Activated naive CD4-positive, alpha-beta T cell treated with anti-CD3 and anti-CD28 coated beads, Interleukin-2, amount 50 U/mL, for 72 hours (primary cell): ENCODE results near the gene UQCRC1. TPM values are rescaled to one million over a fixed set of nuclear protein-coding genes. Genes with fewer than 3 reads are reported as not detected.

Source experiments
- ATAC-seq, 2 donors: fragments of 150-1000 bp; cut with Tn5 transposase; 2 replicates each; pipeline ENCODE4 v1.10.0; 2021; ENCODE audit warnings: mild to moderate bottlenecking in 2 of 2, moderate library complexity in 2 of 2
- DNase-seq, 2 donors: peaks; one replicate each; pipeline ENCODE4 v3.0.0; 2021 to 2022; ENCODE audit warnings: low spot score in 2 of 2
- H3K27ac Mint-ChIP-seq, 2 donors: one replicate each; pipeline ENCODE4 v1.8.0; 2022; ENCODE audit warnings: mild to moderate bottlenecking in 2 of 2, mixed read lengths in 2 of 2
- H3K36me3 Mint-ChIP-seq, 2 donors: one replicate each; pipeline ENCODE4 v1.8.0; 2022; ENCODE audit warnings: mixed read lengths in 2 of 2
- H3K9me3 Mint-ChIP-seq, 2 donors: one replicate each; pipeline ENCODE4 v1.8.0; 2022; ENCODE audit warnings: mixed read lengths in 2 of 2
- total RNA-seq, 2 donors: library from RNA; stranded (reverse); gene quantifications; one replicate each; pipeline ENCODE4 v1.2.3, GENCODE V29; 2022

Gene UQCRC1
- total RNA-seq = 100 to 1,000 TPM; 257 to 269 TPM

- no peaks in the 10 kb centered on the region for H3K9me3 Mint-ChIP-seq
- DNase-seq = peak; percentile 94 to 96
- H3K27ac Mint-ChIP-seq = peak within 1 kb of the TSS; percentile 92 to 98
- H3K36me3 Mint-ChIP-seq = peaks cover 26 to 29% of the 10 kb centered on the region in 2 donors
- ATAC-seq = peak; percentile 94 to 98
Observed at GRCh38 chr3:48609088-48610005, at the start of gene UQCRC1. Gene UQCRC1, minus strand, starts transcription at chr3:48609646. Its CDS starts 26 bp downstream, at chr3:48609620.

DNA sequence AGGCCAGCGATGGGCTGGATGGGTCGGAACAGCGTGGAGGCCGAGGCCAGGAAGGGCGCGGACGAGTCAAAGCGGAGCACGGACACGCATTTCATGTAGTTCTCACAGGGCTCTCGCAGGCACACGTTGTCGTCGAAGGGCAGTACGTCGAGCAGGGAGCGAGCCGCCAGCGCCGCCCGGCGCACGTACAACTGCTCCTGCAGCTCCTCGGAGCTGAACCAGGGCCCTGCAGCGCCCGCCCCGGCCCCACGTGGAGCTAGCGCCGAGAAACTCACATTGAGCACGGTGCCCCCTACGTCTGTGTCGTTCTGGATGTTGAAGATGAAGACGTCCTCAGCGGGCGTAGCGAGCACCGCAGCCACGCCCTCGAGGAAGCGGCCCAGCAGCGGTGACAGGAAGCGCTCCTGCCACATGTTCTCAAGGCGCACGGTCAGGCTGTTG, 47.4 kb upstream of the UQCRC1 start:
- peaks cover 0 to 18% of the 10 kb centered on the region in 2 donors for H3K36me3 Mint-ChIP-seq
- H3K9me3 Mint-ChIP-seq = peaks cover 0 to 3% of the 10 kb centered on the region in 2 donors
- ATAC-seq = peak; percentile 0 to 19
- DNase-seq = peak; percentile 25 to 67
- H3K27ac Mint-ChIP-seq = peak overlapping the region in 1 of 2 donors; percentile 88

DNA sequence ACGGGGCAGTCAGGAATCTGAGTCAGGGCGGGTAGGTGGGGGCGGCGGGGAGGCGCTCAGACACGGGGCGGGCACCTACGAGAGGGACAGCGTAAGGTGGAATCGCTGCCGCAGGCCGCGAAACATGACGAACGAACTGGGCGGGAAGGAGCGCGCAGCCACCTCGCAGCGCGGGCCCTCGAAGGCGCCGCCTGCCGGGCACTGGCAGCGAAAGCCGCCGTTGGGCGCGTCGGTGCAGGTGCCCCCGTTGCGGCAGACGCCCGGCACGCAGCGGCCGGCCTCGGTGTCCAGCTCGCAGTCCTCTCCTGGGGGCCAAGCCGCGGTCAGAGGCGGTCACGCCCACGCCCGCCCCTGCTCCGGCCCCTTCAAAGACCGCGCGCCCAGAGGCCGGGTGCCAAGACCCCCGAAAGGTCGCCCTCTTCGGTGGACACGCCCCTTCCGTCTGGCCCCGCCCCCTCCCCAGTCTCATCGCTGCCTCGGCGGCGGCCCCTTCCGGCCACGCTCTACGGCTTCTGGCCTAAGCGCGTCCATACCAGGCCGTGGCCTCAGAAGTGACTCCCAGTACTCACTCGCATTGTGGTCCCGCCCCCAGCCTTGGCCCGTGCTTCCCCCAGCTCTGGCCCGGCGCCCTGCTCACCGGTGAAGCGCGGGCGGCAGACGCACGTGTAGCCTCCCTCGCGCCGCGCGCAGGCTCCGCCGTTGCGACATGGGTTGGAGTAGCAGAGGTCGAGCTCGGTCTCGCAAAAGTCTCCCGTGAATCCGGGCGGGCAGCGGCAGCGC, 46.8 kb upstream of the UQCRC1 start:
- DNase-seq (peak; percentile 86 to 88), ATAC-seq (peak; percentile 80 to 83)
- peak overlapping the region in 1 of 2 donors; percentile 88 for H3K27ac Mint-ChIP-seq
- H3K36me3 Mint-ChIP-seq = peaks cover 0 to 18% of the 10 kb centered on the region in 2 donors
- peaks cover 0 to 3% of the 10 kb centered on the region in 2 donors for H3K9me3 Mint-ChIP-seq

- DNase-seq = peak in 1 of 2 donors; percentile 45
- Mint-ChIP-seq H3K9me3 (peaks cover 0 to 3% of the 10 kb centered on the region in 2 donors), H3K27ac (peak overlapping the region; percentile 22 to 88), H3K36me3 (peaks cover 0 to 18% of the 10 kb centered on the region in 2 donors)
- peak; percentile 19 to 41 for ATAC-seq
Observed at GRCh38 chr3:48655606-48656005, 46.2 kb upstream of the UQCRC1 start.

DNA sequence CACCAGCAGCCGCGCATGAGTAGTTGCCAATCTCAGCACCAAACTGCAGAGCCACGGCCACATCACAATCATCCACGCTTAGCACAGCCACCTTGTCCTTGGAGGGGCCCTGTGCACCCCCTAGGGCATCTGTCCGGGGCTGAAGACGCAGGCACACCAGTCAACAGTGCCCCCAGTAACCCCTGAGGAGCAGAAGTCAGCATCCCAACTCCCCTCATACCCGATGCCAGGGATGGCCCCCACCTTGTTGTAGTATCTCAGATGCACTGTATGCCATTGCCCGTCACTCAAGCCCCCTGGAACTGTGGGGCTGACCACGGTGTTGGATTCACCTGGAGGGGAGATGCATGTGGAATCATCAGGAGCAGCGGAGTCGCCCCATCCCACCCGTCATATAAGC, 45.6 kb upstream of the UQCRC1 start:
- no peak for ATAC-seq
- Mint-ChIP-seq H3K9me3 (peaks cover 0 to 3% of the 10 kb centered on the region in 2 donors), H3K36me3 (peaks cover 0 to 15% of the 10 kb centered on the region in 2 donors), H3K27ac (peak overlapping the region; percentile 22 to 88)
- no peak for DNase-seq

DNA sequence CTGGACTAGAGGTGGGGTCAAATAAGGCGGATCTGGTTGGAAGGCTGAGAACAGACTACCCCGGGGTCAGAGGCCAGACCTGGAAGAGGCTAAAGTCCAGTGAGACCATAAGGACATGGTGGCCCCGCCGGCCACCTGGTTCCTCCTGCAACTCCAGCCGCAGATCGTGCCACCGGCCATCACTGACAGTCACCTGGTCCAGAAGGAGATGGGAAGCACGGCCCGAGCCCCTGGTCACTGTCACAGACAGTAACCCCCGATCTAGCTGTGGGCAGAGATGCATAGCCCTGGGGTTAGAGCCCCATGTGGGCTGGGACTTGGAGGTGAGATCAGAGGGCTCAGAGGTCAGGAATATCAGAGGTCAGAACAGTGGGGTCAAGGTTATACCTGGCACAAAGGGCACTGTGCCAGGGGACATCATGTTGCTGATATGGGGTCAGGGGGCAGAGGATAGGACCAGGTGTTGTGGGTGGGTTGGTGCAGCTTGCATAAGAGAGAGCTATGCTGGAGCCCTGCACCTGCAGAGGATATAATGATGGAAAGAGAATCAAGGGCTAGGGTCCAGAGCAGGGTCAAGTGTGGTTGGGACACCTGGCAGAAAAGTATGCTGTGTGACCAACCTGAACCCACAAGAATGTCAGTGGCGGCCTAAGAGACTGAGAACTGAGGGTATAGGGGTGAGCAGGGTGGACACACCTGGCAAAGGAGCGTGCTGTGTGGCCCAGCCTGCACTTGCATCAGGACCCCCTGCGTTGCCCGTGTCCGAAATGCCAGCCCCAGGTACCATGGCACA, 43.7 kb upstream of the UQCRC1 start:
- DNase-seq = no peak
- H3K9me3 Mint-ChIP-seq = no peaks in the 10 kb centered on the region
- peaks cover 0 to 10% of the 10 kb centered on the region in 2 donors for H3K36me3 Mint-ChIP-seq
- H3K27ac Mint-ChIP-seq = no peak overlapping the region
- ATAC-seq = no peak

DNA sequence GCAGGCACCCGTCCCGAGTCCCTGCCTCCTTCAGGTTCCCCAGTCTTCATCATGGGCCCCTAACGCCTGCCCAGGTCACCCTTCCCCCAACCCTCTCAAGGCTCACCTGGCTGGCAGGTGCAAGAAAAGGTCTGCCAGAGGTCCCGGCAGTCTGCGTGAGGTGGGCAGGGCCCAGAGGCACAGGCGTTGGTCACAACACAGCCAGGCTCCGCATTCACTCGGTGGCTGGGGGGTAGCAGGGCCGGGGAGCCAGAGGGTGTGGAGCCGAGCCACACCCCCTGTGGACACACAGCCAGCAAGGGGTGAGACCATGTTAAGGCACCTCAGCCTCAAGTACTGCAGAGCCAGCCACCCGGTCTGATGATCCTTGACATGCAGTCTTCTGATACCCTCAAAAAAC, 42.3 kb upstream of the UQCRC1 start:
- Mint-ChIP-seq H3K27ac (no peak overlapping the region), H3K36me3 (peaks cover 0 to 3% of the 10 kb centered on the region in 2 donors), H3K9me3 (no peaks in the 10 kb centered on the region)
- ATAC-seq (no peak), DNase-seq (no peak)

DNA sequence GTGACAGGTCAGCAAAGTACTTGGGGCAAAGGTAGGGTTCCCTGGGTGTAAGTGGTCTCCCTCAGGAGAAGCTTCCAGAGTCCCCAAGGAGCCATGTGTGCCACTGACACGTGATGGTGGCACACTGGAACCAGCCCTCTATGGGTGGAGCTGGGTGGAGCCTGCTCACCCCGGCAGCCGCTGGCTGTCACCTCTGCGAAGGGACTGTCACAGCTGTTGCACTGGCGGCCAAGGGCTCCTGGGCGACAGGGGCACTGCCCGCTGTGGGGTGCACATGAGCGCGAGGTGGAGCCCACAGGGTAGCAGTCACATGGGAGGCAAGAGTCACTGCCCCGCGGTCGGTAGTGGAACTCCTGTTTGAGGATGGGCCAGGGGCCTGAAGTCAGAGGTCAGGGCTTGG, 41.3 kb upstream of the UQCRC1 start:
- no peaks in the 10 kb centered on the region for H3K9me3 Mint-ChIP-seq
- no peak for DNase-seq
- no peak for ATAC-seq
- no peak overlapping the region for H3K27ac Mint-ChIP-seq
- H3K36me3 Mint-ChIP-seq = no peaks in the 10 kb centered on the region

DNA sequence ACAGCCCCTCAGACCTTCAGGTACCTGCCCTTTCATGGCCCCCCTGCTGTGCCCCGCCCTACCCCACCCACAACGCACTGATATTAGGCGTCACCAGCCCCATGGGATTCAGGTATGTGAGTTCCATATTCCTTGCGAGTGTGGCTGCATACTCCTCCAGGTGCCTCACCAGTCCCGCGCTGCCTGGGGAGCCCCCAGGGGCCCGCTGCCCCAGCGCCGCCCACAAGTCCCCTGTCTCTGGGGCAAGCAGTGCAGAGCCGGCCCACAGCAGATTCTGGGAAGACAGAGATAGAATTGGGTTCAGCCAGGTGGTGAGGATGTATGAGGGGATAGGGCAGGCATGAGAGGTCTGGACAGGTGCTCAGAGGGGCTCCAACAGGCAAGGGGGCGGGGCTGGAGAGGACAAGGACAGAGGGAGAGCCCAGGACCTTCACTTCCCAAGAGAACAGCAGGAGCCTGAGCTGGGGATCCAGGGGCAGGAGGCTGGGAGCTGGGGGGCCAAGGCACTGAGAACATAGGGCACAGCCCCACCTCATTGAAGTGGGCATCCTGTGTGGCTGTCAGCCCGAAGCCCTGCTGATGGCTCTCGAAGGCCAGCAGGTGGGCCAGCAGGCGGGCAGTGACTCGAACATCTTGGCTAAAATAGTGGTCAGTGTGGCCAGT, 38.9 kb upstream of the UQCRC1 start:
- Mint-ChIP-seq H3K9me3 (no peaks in the 10 kb centered on the region), H3K27ac (no peak overlapping the region), H3K36me3 (no peaks in the 10 kb centered on the region)
- ATAC-seq = no peak
- no peak for DNase-seq

DNA sequence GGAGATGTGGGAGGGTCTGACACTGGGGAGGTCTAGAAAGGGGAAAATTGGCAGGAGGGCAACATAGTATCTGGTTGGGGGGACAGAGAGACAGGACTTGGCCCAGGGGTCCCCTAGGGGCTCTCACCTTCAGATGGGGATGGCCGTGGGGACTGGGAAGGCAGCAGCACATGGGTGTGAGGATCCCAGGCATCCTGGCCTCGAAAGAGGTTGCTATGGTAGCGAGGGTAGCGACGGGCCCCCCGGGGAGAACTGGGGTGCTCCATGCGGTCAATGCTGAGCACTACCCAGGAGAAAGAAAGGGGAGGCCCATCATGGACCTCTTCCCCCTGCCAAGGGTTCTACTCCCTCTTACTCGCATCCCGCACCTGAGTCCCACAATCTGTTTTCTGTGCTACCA, 38.3 kb upstream of the UQCRC1 start:
- DNase-seq = no peak
- H3K36me3 Mint-ChIP-seq = no peaks in the 10 kb centered on the region
- no peak for ATAC-seq
- H3K27ac Mint-ChIP-seq = no peak overlapping the region
- H3K9me3 Mint-ChIP-seq = no peaks in the 10 kb centered on the region

GRCh38 chr3:48644898-48645760, 35.7 kb upstream of the UQCRC1 start:
- DNase-seq (no peak), ATAC-seq (no peak)
- peak overlapping the region in 1 of 2 donors; percentile 17 for H3K27ac Mint-ChIP-seq
- H3K9me3 Mint-ChIP-seq = no peaks in the 10 kb centered on the region
- no peaks in the 10 kb centered on the region for H3K36me3 Mint-ChIP-seq

GRCh38 chr3:48642605-48643004, 33.2 kb upstream of the UQCRC1 start:
- Mint-ChIP-seq H3K36me3 (no peaks in the 10 kb centered on the region), H3K27ac (peak overlapping the region in 1 of 2 donors; percentile 17), H3K9me3 (no peaks in the 10 kb centered on the region)
- DNase-seq = no peak
- ATAC-seq = no peak

DNA sequence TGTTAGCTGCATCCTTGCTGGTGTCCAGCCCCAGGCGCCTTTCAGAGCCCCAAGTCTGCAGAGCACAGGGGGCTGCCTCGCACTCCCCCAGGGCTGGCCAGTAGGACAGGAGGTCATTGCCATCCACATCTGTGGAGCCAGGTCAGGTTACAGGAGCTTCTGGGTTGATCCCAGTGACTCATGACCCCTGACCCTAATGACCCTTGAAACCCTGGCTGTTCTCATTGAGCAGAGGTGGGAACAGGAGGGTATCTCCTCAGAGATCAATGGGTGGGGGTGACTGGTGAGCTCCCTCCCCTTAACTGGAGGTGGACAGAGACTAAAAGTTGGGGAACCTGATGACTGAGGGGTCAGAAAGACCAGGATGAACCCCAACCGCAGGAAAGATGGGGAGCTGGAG, 31.9 kb upstream of the UQCRC1 start:
- Mint-ChIP-seq H3K27ac (peak overlapping the region in 1 of 2 donors; percentile 88), H3K36me3 (no peaks in the 10 kb centered on the region), H3K9me3 (no peaks in the 10 kb centered on the region)
- ATAC-seq = no peak
- DNase-seq = no peak

- DNase-seq = no peak
- no peaks in the 10 kb centered on the region for H3K36me3 Mint-ChIP-seq
- ATAC-seq = no peak
- no peaks in the 10 kb centered on the region for H3K9me3 Mint-ChIP-seq
- H3K27ac Mint-ChIP-seq = no peak overlapping the region
Observed at GRCh38 chr3:48639944-48640606, 30.6 kb upstream of the UQCRC1 start.

- H3K27ac Mint-ChIP-seq = peak overlapping the region in 1 of 2 donors; percentile 66
- peaks cover 0 to 5% of the 10 kb centered on the region in 2 donors for H3K36me3 Mint-ChIP-seq
- DNase-seq (no peak), ATAC-seq (no peak)
- no peaks in the 10 kb centered on the region for H3K9me3 Mint-ChIP-seq
Observed at GRCh38 chr3:48637305-48637704, 27.9 kb upstream of the UQCRC1 start.
